AML-193 (cell line): Measurements from ENCODE around the gene SERGEF.

ENCODE experiments used
- DNase-seq, 2 experiments: peaks; one replicate each; lab custom pipeline; 2025; lab: John Stamatoyannopoulos, UW

Gene SERGEF

DNA sequence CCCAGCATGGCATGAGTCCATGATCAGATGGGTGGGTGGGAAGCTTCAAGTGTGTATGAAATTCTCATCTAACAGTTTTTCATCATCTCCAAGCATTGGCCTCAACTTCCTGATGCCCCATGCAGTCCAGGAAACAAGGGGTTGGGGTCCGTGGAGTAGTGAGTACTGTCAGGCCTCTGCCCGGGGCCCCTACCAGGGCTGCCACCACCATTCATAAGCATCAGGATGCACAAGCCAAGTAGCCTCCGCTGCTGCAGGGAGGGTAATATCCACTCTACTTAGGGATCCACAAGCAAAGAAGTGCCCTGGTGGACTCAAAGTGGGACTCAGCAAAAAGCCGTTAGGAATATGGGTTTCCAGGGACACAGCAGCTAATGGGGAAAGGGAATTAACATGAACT, 229.0 kb downstream of the SERGEF start:
- no peak for DNase-seq

DNA sequence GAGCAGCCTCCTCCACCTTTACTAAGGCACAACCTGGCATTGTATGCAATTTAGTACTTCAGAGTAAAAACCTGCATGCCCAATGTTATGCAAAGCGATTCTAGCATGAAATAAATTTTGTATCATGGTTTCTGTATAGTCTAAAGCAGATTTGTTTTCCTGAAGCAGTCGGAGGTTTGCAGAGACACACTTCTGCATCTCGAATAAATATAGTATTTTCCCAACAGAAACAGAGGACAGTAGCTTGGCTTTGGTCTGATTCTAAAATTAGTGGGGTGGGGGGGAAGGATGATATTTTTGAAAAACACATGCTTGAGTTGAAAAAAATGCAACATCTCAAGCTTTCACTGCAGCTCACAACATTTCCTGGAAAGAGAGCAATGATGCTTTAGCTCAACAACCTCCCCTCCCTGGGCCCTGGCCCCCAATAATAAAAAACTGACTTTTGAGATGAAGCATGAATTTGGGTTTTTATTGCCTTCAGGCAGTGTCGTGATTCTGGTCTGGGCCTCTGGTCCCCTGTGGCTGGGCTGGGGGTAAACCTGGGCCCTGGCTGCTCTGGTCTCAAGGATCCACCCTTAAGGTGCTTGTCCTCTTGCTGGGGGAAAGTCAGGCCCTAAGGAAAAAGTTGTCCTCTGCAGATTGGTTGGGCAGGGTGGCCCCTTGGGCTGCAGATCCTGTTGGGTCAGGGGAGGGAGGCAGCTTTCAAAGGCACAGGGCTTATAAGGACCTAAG, 230.1 kb downstream of the SERGEF start:
- no peak for DNase-seq

DNA sequence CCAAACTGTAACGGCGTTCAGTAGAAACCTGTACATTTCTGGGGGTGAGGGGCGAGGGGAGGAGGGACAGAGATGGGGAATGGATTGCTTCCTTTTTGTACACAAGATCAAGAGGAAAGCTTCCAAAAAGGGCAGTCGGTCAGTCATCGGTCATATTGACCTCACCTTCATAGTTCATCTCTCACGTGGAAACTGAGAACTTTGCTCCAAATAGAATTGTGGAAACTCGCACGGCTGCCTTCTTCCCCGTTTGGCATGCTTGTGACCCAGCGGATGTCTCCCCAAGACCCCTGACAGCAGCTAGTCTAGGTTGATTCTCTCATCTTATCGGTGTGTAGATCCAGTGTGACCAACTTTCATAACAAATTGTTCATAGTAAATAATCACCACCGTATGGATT, 230.7 kb downstream of the SERGEF start:
- no peak for DNase-seq

DNA sequence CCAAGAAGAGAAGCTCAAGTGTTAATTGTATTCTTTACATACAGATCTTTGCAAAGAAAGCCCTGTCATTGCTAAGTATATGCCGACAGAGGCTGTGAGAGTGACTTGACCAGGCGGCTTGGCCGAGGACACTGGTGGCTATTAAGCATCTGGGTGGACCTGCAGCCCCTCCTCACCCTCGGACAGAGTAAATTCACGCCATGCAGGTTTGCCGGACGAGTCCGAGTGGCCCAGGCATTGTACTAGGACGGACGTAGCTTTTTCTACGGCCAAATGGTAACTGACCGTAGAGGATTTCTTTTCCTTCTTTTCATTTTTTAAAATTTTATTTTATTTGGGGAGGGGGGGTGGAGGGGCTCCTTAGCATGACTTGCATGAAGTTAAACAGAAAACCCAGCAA, 231.2 kb downstream of the SERGEF start:
- no peak for DNase-seq

DNA sequence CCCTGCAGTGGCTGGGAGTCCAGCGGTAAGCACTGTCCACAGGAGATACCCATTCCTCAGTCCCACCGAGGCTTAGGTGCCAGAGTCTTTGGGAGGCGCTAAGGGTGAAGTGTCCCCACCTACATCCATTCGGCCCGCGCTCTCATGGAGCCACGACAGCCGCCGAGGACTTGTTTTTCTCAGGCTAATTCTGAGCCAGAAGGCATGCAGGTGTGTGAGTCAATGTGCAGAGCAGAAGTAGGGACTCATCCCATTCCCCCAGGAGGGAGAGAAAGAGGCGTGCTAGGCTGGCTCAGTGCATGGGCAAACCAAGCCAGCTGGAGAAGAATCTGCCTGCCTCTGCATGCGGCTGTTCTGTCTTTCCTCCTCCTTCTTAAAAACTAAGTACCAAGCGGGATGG, 231.6 kb downstream of the SERGEF start:
- DNase-seq, result no peak

DNA sequence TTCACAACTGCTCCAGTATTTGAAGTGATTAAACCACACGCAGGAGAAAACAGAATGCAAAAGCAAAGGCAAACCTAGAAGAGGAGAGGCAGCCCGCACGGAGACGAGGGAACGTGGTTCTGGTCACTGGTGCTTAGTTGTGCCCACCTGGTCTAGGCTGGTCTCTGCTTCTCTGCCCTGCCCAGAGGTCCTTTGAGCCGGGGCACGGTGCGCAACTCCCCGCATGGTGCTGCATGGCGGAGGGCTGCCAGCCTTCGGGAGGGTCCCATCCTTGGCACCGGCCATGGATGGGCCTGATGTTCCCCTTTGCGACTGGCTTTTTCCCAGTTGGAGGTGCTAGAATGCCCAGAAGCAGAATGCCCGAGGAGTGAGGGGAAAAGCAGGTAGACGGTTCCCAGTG, 232.2 kb downstream of the SERGEF start:
- no peak for DNase-seq

DNA sequence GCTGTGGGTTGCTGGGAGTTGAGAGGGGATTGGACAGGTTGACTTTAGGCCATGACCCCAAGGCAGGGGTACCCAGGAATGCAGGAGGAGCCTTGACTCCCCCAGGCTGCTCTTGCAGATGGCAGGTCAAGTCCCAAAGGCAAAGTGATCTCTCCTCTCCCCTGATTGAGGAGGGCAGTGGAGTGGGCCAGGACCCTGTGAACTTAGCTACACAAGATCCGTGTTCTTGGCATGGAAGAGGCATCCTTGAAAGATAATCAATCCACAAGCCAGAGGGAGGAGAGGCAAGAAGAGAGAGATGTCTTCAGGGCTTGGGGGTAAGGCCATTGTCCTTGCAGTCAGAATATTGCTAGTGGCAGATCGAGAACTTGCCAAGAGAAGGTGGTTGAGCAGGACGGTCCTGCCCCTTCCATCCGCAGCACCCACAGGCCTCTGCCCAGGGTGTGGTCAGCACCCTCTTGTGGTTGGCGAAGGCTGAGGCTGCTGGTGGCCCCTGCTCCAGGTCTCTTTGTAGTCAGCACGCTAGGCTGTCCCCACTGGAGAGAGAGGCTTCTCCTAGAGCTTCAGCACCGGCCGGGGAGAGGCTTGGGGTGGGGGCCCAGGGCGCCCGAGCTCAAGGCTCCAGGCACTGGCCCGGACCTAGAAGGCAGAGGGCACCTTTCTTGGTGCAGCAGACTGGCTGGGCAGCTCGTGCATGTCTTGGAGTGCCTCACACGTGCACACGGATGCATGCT, 232.8 kb downstream of the SERGEF start:
- no peak for DNase-seq

DNA sequence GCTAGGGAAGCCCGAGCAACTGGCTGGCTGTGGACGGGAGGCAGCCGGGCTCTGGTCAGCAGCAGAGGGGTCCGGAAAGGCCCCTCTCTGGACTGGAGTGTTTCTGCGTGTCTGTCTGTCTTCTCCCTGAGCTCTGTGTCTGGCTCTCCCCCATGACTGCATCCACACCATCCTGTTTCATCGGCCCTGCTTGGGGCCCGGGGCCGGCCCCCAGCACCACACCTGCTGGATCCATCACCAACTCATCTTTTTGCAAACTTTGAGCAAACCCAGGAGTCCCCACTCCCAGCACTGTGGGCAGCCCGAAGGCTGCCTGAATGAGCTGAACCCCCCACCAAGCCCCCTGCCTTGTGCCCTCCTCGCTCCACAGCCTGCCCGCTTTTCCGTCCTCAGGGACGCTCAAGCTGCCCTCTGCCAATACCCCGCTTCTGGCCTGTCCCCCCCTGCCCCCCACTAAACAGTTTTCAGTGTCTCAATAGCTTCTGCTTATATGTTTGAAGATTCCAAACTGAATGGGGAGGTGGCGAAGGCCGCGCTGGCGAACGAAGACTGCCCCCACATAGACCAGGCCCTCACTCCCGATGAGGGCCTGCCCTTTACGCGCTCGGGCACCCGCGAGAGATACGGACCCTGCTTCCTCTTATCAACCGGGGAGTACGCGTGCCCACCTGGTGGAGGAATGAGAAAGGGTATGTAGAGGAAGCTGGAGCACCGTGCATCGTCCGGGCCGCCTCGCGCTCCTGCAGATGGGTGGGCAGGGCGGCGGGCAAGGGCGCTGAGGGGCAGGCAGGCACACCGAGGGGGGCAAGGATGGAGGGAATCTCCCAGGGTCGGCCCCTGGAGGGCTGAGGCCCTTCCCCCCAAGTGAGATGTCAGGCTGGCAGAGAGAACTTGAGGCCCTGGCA, 233.6 kb downstream of the SERGEF start:
- no peak for DNase-seq

DNA sequence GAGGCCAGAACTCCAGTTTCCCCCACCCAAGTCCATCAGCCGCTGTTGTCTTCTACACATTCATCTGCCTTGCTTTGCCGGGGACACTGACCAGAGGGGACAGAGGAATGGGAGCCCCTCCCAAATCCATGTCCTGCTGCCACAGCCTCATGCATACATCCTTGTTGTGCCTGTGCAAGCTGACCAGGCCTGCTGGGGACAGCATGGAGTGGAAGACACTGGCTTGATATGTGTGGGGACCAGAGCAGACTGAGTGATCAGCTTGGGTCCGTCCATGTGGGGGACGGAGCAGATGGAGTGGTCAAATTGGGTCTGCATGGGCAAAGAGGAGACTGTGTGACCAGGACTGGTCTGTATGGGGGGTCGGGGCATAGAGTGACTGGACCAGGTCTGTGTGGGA, 234.5 kb downstream of the SERGEF start:
- DNase-seq, result no peak

DNA sequence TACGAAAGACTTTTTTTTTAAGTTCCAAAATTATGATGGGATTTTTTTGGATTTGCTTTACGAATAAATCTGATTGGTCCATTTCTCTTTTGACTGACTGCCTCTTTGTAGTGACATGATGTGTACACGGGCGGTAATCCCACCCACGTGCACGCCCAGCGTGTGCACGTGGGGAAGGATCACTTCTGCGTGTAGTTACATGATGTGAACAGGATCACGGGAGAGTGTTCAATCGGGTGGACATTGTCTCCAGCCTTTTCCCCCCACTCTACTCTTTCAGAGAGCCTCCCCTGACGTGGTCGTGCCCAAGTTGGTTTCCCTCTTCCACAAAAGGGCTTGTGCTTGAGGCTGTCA, 235.1 kb downstream of the SERGEF start:
- DNase-seq, result no peak

DNA sequence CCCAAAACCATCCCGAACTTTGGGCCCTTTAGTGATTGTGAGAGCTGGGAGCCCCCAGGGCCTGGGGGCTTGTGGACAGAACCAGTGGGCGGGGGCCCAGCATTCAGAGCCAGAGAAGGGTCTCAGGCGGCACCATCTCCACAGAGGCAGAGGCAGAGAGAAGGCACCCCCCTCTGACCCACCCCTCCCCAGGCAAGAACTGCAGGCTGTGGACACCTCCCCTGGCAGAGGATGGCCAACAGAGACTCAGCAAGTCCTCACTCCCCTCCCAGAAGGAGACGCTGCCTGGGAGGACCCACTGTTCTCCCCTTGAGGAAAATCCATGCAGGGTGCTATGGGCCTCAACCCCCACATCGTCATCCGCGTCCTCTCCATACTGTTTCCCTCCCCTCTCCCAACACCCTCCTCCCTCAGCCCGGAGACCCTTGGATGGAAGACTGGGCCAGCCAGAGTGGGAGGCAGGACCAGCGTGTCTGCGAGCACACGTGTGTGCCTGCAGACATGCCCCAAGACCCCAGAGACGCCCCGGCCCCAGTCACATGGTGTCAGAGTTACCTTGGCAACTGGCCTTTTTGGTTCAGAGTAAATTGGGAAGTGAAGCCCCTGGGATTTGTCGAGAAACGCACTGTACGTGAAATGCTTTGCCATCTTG, 235.6 kb downstream of the SERGEF start:
- no peak for DNase-seq

DNA sequence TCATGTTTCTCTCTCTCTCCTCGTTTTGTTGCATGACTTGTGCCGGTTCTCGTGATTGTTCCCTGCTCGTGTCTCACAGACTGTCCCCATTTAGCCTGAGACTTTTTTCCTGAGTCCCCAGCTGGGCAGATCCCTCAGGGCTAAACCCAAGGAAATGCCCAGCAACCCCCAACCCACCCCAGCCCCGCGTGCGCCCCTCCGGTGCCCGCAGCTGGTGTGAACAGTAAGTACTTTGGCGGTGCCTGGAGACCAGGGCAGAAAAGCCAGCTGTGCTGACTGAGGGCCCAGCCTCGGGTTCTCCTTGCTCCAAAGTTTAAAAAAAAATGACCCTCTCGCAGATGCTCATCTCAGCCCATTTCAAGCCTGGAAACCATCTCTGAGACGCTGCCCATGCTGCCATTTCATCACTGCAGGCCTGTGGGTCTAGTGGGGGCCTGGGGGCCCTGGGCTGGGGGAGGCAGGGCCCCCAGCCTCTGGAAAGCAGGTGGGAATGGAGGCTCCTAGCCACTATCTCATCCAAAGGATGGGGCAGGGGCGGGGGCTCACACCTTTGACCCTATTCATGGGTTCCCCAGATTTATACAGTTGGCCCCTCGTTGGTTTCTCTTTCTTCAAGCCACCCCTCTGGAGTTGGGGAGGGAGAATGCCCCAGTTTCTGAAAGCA, 236.5 kb downstream of the SERGEF start:
- DNase-seq, result no peak

DNA sequence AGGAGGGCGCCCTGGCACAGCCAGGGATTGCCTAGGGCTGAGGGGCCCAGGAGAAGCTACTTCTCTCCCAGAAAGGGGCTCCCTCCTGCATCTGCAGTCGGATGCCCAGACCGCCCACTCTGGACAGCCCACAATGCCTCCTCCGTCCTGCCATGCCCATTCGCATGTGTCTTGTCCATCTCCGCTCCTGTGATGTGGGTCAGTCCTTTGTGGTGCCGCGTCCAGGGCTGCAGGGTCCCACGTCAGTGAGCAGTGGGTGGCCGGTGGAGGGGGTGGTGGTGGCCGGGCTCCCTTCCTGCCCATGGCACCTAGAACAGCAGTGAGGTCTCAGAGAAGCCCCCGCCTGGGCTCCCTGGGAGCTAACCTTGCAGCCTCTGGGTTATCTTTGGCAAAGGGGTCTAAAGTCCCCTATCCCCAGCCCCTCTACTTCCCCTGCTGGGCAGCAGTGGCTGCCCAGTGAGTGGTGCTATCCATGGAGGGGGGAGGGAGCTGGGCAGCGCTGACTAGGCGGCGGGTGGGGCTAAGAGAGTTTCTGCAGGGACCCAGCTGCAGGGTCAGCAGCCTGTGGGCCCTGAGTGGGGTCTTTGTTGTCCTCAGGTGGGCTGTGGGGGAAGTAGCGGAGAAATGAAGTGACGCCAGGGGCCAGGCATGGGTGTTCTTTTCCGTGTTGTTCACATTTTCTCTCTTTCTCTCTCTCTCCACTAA, 237.2 kb downstream of the SERGEF start:
- DNase-seq, result no peak

DNA sequence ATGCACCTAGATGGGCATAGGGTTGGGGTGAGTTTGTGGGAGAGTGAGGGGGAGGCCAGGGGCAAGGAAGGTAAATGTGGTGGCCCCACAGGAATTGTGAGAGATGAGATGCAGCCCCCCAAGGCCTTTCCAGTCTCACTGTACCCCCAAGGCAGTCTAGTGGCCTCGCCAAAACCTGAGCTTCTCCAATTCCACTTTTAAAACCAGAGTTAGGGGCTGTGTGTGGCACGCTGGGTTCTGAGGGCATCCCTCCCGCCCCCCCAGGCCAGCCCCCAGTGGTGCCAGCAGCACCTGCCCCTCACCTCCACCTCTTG, 237.9 kb downstream of the SERGEF start:
- no peak for DNase-seq

DNA sequence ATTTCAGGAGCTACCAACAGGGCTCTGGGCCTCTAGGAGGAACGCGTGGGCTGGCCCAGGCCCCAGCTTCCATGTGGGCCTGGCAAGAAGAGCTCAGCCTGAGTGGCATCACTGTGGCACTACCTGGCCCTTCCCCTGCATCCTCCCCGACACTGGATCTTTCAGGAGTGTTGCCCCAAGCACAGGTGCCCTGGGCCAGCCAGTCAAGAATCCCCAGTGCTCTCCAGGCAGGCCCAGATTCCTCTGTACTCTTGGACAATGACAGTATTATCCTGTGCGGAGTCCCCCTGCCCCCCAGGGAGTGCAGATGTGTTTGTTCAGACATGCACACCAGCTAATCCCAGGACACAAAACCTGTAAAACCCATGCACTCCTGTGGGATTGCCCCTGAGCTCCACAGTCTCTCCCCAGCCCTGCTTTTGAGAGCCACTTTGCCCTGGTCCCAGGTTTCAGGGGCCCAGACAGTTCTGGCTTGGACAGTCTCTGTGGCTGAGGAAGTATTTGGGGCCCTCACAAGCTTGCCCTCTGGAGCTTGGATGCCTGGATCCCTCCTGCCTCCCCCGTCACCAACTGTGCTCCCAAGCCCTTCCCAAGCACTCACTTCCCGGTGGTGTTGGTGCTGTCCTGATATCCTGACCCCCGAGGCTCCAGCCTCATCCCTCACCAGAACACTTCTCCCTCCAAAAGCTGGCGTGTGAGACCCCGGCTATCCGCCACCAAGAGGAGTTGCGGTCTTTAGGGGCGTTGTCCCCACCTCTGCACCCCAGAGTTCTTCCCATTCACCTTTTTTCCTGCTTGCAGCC, 238.4 kb downstream of the SERGEF start:
- no peak for DNase-seq

DNA sequence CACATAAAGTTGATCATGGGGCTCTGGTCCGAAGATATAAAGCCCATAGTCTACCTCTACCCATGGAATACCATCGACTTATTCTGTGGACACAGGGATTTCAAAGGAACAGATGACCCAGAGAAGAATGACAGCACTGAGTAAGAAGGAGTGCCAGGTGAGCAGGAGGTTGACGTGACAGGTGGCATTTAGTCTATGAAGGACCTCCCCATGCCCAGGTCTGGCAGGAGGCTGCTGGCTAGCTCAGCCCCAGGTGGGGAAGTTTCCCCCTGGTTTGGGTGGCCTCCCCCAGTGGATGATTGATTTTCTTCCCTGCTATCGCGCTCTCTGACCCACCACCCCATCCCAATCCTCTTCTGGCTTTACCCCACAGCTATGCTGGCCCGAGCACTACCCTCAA, 239.2 kb downstream of the SERGEF start:
- DNase-seq, result no peak

DNA sequence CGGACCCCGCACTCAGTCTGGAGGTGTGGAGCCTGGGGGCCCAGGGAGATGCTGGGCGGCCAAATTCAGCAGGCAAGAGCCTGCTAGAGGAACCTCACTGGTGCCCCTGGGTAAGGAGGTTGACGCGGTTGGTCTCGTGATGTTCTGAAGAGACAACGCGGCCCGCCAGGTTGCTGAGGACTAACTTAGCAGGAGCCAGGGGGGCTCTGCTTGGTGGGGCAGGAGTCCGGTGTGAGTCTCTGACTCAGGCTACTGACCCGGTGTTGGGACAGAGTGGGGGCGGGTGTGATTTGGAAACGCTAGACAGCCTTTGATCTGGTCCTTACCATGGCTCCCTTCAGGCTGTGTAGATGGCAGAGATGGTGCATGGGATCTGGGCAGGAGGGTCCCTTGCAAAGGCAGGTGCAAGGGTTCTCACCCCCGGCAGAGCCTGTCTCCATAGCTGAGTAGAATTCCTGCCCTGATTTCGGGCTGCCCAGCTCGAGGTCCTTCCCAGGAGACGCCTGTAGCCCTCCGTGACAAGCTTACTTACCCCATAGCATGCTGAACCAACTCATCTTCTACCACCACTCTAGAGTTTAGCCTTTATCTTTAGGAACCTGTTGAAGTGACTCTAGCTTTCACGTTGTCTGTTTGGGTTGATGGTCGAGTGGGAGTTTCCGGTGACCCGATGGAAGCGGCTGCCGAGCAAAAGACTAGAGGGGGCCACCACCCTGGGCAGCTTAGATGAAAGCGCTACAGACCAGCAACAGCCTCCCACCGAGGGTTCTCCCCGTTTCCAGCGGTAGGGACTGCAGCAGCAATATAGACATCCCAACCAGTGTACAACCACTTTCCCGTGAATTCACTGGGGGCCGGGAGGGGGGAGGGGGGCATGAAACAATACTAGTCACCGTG, 239.9 kb downstream of the SERGEF start:
- no peak for DNase-seq

DNA sequence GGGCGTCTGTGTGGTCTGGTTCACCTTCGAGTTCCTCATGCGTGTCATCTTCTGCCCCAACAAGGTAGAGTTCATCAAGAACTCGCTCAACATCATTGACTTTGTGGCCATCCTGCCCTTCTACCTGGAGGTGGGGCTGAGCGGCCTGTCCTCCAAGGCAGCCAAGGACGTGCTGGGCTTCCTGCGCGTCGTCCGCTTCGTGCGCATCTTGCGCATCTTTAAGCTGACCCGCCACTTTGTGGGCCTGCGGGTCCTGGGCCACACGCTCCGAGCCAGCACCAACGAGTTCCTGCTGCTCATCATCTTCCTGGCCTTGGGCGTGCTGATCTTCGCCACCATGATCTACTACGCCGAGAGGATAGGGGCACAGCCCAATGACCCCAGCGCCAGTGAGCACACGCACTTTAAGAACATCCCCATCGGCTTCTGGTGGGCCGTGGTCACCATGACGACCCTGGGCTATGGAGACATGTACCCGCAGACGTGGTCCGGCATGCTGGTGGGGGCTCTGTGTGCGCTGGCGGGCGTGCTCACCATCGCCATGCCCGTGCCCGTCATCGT, 240.9 kb downstream of the SERGEF start:
- DNase-seq, result no peak

DNA sequence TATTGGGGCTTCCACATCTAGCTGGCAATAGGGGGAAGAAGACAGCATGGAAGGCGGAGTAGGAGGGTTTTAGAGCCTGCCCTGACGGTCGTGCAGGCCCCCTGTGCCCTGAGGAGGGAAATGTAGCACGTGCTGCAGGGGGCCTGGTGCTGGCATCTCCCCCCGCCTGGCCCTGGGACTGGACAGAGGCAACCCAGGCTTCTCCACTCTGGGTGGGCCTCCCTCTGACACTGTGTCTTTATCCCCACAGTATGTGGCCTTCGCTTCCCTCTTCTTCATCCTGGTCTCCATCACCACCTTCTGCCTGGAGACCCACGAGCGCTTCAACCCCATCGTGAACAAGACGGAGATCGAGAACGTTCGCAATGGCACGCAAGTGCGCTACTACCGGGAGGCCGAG, 241.4 kb downstream of the SERGEF start:
- DNase-seq, result no peak
